Measurements from ENCODE around the gene C1R. TPM values are rescaled to one million over a fixed set of nuclear protein-coding genes. Genes with fewer than 3 reads are reported as not detected.

The C1R gene
- total RNA-seq, 4 donors from 2014 or later = 265 to 697 (median 433) TPM

GRCh38 chr12:7131502-7131866 is 39.2 kb upstream of the C1R start:
- TF ChIP-seq, protein P1, sequence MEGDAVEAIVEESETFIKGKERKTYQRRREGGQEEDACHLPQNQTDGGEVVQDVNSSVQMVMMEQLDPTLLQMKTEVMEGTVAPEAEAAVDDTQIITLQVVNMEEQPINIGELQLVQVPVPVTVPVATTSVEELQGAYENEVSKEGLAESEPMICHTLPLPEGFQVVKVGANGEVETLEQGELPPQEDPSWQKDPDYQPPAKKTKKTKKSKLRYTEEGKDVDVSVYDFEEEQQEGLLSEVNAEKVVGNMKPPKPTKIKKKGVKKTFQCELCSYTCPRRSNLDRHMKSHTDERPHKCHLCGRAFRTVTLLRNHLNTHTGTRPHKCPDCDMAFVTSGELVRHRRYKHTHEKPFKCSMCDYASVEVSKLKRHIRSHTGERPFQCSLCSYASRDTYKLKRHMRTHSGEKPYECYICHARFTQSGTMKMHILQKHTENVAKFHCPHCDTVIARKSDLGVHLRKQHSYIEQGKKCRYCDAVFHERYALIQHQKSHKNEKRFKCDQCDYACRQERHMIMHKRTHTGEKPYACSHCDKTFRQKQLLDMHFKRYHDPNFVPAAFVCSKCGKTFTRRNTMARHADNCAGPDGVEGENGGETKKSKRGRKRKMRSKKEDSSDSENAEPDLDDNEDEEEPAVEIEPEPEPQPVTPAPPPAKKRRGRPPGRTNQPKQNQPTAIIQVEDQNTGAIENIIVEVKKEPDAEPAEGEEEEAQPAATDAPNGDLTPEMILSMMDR (IDR thresholded peaks at IDR 0.05; ENCODE audit: low read depth) = no peak

DNA sequence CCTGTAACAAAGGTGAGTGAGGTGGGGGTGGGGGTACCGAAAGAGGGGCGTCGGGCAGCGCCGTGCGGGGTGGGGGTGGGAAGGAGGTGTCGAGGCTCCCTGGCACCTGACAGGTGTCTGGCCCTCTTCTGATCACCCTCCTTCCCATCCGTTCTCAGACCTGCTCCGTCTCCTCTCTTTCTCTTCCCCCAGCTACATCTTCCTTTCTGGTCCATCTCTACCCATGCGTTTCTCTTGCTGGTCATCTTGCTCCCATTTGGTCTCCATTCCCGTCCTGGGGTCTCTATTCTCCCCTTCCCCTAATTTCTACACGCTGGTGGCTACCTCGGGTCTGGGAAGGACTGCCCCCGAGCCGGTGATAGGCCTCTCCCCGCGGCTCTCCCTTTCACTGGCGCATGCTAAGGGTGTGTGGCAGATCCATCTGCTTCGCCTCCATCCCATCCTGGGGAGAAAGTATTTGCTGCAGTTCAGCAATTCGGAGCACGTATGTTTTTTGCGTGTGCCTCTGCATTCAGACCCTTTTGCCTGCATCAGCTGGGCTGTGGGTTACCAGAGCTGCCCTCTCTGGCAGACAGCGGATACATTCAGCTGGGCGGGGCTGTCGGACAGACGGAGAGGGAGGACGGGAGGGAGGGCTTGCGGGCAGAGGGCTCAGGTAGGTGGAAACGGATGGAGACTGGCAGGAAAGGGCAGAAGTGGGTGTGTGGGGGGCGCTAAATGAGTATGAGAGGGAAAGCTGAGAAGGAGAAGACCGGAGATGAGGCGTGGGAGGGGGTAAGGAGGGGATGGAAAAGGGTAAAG is 38.7 kb upstream of the C1R start:
- TF ChIP-seq, protein P1 (IDR thresholded peaks at IDR 0.05; ENCODE audit: low read depth) = no peak

GRCh38 chr12:7129872-7130691 is 37.8 kb upstream of the C1R start, which contains the start of gene CLSTN3:
Gene CLSTN3, plus strand, starts transcription at chr12:7130371. Its CDS starts 278 bp downstream, at chr12:7130649.
- TF ChIP-seq, protein P1 (IDR thresholded peaks at IDR 0.05; ENCODE audit: low read depth) = no peak

DNA sequence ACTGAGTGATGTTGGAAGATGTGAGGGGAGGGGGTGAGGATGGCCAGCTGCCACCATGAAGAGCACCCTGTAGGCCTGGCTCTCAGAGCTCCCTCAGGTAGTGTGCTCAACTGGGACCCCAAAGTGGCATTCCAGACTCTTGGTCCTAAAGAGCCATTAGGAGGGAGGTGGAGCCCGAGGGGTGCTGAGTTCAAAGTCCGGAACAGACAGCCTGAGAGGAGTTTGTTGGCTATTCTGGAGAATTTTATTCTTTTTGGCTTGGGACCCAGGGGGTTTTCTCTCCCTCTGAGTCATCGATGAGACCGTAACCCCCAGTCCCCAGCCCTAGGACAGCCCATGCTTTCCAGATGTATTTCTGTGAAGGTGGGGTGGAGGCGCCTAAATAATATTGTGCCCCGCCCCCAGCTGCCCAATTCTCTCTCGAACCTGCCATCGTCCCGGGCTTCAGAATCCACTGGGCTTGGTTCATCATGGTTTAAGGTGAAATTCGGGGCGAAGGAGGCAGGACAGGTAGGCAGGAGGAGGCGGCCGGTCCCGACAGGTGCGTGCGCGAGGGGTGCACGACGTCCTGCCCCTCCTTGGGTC is 37.1 kb upstream of the C1R start:
- TF ChIP-seq, protein P1 (IDR thresholded peaks at IDR 0.05; ENCODE audit: low read depth) = no peak

GRCh38 chr12:7128681-7129286 is 36.5 kb upstream of the C1R start, which contains the start of gene RBP5:
Gene RBP5, minus strand, starts transcription at chr12:7128889. Its CDS starts 114 bp downstream, at chr12:7128775.
- TF ChIP-seq, protein P1 (IDR thresholded peaks at IDR 0.05; ENCODE audit: low read depth) = no peak

GRCh38 chr12:7127916-7128626 is 35.8 kb upstream of the C1R start:
- TF ChIP-seq, protein P1 (IDR thresholded peaks at IDR 0.05; ENCODE audit: low read depth) = no peak
